Liver (tissue), 9 donors: Measurements from ENCODE around the gene S100A5. TPM values are rescaled to one million over a fixed set of nuclear protein-coding genes. Genes with fewer than 3 reads are reported as not detected.

Experiments used
- DNase-seq: peaks from one replicate; pipeline ENCODE4 v3.0.0-alpha.2; 2017; ENCODE audit warnings: low spot score
- H3K27ac ChIP-seq, 2 donors: one replicate each; pipeline ENCODE4 v1.7.0; 2013; ENCODE audit warnings: inconsistent platforms in 2 of 2, low read length in 2 of 2, control low read depth in 1 of 2, low read depth in 1 of 2, mild to moderate bottlenecking in 1 of 2
- H3K27me3 ChIP-seq, 4 donors: one replicate each; pipeline versions ENCODE4 v1.6.1 to v1.7.0; 2013; ENCODE audit warnings: low read length in 3 of 4, inconsistent platforms in 1 of 4, mild to moderate bottlenecking in 1 of 4, moderate library complexity in 1 of 4; ENCODE audit not compliant: control insufficient read depth in 4 of 4, insufficient read depth in 4 of 4
- H3K36me3 ChIP-seq, 4 donors: one replicate each; pipeline versions ENCODE4 v1.6.1 to v1.7.0; 2013; ENCODE audit warnings: low read length in 3 of 4, mild to moderate bottlenecking in 3 of 4, low read depth in 1 of 4, moderate library complexity in 1 of 4; ENCODE audit not compliant: control insufficient read depth in 4 of 4, insufficient read depth in 3 of 4
- H3K4me1 ChIP-seq, 4 donors: one replicate each; pipeline versions ENCODE4 v1.6.1 to v1.7.0; 2013; ENCODE audit warnings: low read length in 3 of 4, mild to moderate bottlenecking in 3 of 4, moderate library complexity in 1 of 4; ENCODE audit not compliant: control insufficient read depth in 4 of 4, insufficient read depth in 4 of 4
- H3K4me3 ChIP-seq, 3 donors: one replicate each; pipeline versions ENCODE4 v1.6.1 to v1.7.0; 2013; ENCODE audit warnings: low read length in 3 of 3, control low read depth in 1 of 3, low read depth in 1 of 3, mild to moderate bottlenecking in 1 of 3
- H3K9ac ChIP-seq, 2 donors: one replicate each; pipeline ENCODE4 v1.7.0; 2013; ENCODE audit warnings: low read length in 2 of 2, mild to moderate bottlenecking in 2 of 2, moderate library complexity in 2 of 2, control low read depth in 1 of 2, low read depth in 1 of 2
- H3K9me3 ChIP-seq, 4 donors: one replicate each; pipeline versions ENCODE4 v1.6.1 to v1.7.0; 2013; ENCODE audit warnings: low read length in 3 of 4; ENCODE audit not compliant: control insufficient read depth in 4 of 4
- ATF3 ChIP-seq: IDR thresholded peaks from 2 replicates; pipeline ENCODE4 v1.6.1; 2016; ENCODE audit warnings: antibody characterized with exemption
- EGR1 ChIP-seq, 2 donors: IDR thresholded peaks; 2 replicates each; pipeline ENCODE4 v1.6.1; 2016 to 2018; ENCODE audit warnings: antibody characterized with exemption in 2 of 2, low read depth in 2 of 2
- FOXA1 ChIP-seq: IDR thresholded peaks from 2 replicates; pipeline ENCODE4 v1.6.1; 2016; ENCODE audit warnings: antibody characterized with exemption
- FOXA2 ChIP-seq: IDR thresholded peaks from 2 replicates; pipeline ENCODE4 v1.6.1; 2016; ENCODE audit warnings: antibody characterized with exemption
- GABPA ChIP-seq, 2 donors: IDR thresholded peaks in 1 of 2; conservative IDR thresholded peaks in 1 of 2; 2 replicates each; pipeline ENCODE4 v1.6.1; 2016; ENCODE audit warnings: antibody characterized with exemption in 2 of 2, mild to moderate bottlenecking in 1 of 2, moderate library complexity in 1 of 2
- HNF4A ChIP-seq, 2 donors: conservative IDR thresholded peaks; 2 replicates each; pipeline ENCODE4 v1.6.1; 2016; ENCODE audit warnings: antibody characterized with exemption in 2 of 2, mild to moderate bottlenecking in 2 of 2
- HNF4G ChIP-seq: IDR thresholded peaks from 2 replicates; pipeline ENCODE4 v1.6.1; 2016; ENCODE audit warnings: antibody characterized with exemption
- JUND ChIP-seq, 2 donors: IDR thresholded peaks; 2 replicates each; pipeline ENCODE4 v1.6.1; 2016; ENCODE audit warnings: antibody characterized with exemption in 2 of 2
- MAX ChIP-seq: IDR thresholded peaks from 2 replicates; pipeline ENCODE4 v1.6.1; 2016; ENCODE audit warnings: antibody characterized with exemption
- NR2F2 ChIP-seq: IDR thresholded peaks from 2 replicates; pipeline ENCODE4 v1.6.1; 2016; ENCODE audit warnings: antibody characterized with exemption
- RAD21 ChIP-seq, 2 donors: IDR thresholded peaks; 2 replicates each; pipeline ENCODE4 v1.6.1; 2016; ENCODE audit warnings: antibody characterized with exemption in 2 of 2, mild to moderate bottlenecking in 2 of 2
- REST ChIP-seq: IDR thresholded peaks from 2 replicates; pipeline ENCODE4 v1.6.1; 2016; ENCODE audit warnings: antibody characterized with exemption, mild to moderate bottlenecking
- RXRA ChIP-seq, 2 donors: IDR thresholded peaks; 2 replicates each; pipeline ENCODE4 v1.6.1; 2017 to 2018; ENCODE audit warnings: antibody characterized with exemption in 2 of 2, mild to moderate bottlenecking in 1 of 2
- SP1 ChIP-seq: IDR thresholded peaks from 2 replicates; pipeline ENCODE4 v1.6.1; 2018; ENCODE audit warnings: antibody characterized with exemption, mild to moderate bottlenecking
- TAF1 ChIP-seq: conservative IDR thresholded peaks from 2 replicates; pipeline ENCODE4 v1.6.1; 2016; ENCODE audit warnings: antibody characterized with exemption, mild to moderate bottlenecking
- YY1 ChIP-seq: IDR thresholded peaks from 2 replicates; pipeline ENCODE4 v1.6.1; 2016; ENCODE audit warnings: antibody characterized with exemption, mild to moderate bottlenecking
- ZBTB33 ChIP-seq: IDR thresholded peaks from 2 replicates; pipeline ENCODE4 v1.6.1; 2016; ENCODE audit warnings: antibody characterized with exemption
- WGBS: extraction: QIAGEN DNeasy Blood & Tissue Kit; methylation state at CpG from one replicate; pipeline ENCODE4 v1.1.7; 2013; 5-methylcytosine and 5-hydroxymethylcytosine counted together
- polyA plus RNA-seq, 2 donors: library from polyadenylated mRNA; stranded (reverse) in 1 of 2; unstranded in 1 of 2; fragments of 200-250 nt in 1 of 2; fragments of >200 nt in 1 of 2; fragmentation: Nextera tagmentation in 1 of 2; extraction: Ambion mirVana in 1 of 2; gene quantifications; one replicate each; pipeline versions ENCODE4 v1.2.1 to v1.2.3, GENCODE V29; 2013 to 2015
- total RNA-seq, 2 donors: library from RNA; depleted of rRNA; stranded (reverse); fragments of >200 nt; gene quantifications; one replicate each; pipeline ENCODE4 v1.2.3, GENCODE V29; 2014
- TF ChIP-seq, protein P1 (sequence below): fragments of 150-350 bp; IDR thresholded peaks from 2 replicates; pipeline ENCODE4 v1.5.1; 2017; ENCODE audit warnings: improper control_type of control experiment, low read depth, low read length; ENCODE audit not compliant: missing input control
- donor health status: healthy.
- donor health status: healthy.
- donor health status: healthy.
- donor health status: healthy.
- donor health status: healthy.

Gene S100A5
- total and polyA plus RNA-seq, 4 donors: not detected

GRCh38 chr1:153507926-153508583 lies 32.7 kb downstream of the S100A5 start:
- DNase-seq: no peak
- Histone ChIP-seq H3K27ac (no peak overlapping the region), H3K27me3 (no peaks in the 10 kb centered on the region), H3K4me3 (no peak overlapping the region), H3K9me3 (no peaks in the 10 kb centered on the region), H3K9ac (no peak overlapping the region), H3K4me1 (peaks cover 0 to 4% (median 2%) of the 10 kb centered on the region in 4 donors), H3K36me3 (no peaks in the 10 kb centered on the region)
- WGBS: 87% methylated on average over 11 of the region's 11 CpGs
- TF ChIP-seq TAF1 (no peak), SP1 (no peak), FOXA1 (no peak), ZBTB33 (no peak), EGR1 (IDR thresholded peaks at IDR 0.05; ENCODE audit: low read depth in 2 of 2) (no peak), HNF4G (no peak), REST (no peak), RAD21 (IDR thresholded peaks at IDR 0.05) (no peak), RXRA (IDR thresholded peaks at IDR 0.05) (no peak), YY1 (no peak), FOXA2 (no peak), JUND (IDR thresholded peaks at IDR 0.05) (no peak), NR2F2 (no peak), HNF4A (conservative IDR thresholded peaks at IDR 0.05) (no peak), GABPA (IDR thresholded peaks at IDR 0.05 in 1 of 2, conservative IDR thresholded peaks at IDR 0.05 in 1 of 2) (no peak), MAX (no peak), ATF3 (no peak)
- TF ChIP-seq, protein P1, sequence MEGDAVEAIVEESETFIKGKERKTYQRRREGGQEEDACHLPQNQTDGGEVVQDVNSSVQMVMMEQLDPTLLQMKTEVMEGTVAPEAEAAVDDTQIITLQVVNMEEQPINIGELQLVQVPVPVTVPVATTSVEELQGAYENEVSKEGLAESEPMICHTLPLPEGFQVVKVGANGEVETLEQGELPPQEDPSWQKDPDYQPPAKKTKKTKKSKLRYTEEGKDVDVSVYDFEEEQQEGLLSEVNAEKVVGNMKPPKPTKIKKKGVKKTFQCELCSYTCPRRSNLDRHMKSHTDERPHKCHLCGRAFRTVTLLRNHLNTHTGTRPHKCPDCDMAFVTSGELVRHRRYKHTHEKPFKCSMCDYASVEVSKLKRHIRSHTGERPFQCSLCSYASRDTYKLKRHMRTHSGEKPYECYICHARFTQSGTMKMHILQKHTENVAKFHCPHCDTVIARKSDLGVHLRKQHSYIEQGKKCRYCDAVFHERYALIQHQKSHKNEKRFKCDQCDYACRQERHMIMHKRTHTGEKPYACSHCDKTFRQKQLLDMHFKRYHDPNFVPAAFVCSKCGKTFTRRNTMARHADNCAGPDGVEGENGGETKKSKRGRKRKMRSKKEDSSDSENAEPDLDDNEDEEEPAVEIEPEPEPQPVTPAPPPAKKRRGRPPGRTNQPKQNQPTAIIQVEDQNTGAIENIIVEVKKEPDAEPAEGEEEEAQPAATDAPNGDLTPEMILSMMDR: no peak
